ENCODE data around the gene PLCB2. TPM values are rescaled to one million over a fixed set of nuclear protein-coding genes. Genes with fewer than 3 reads are reported as not detected.

Gene PLCB2
- total and polyA plus RNA-seq, 7 donors = 0.73 to 4.6 (median 2.0) TPM

DNA sequence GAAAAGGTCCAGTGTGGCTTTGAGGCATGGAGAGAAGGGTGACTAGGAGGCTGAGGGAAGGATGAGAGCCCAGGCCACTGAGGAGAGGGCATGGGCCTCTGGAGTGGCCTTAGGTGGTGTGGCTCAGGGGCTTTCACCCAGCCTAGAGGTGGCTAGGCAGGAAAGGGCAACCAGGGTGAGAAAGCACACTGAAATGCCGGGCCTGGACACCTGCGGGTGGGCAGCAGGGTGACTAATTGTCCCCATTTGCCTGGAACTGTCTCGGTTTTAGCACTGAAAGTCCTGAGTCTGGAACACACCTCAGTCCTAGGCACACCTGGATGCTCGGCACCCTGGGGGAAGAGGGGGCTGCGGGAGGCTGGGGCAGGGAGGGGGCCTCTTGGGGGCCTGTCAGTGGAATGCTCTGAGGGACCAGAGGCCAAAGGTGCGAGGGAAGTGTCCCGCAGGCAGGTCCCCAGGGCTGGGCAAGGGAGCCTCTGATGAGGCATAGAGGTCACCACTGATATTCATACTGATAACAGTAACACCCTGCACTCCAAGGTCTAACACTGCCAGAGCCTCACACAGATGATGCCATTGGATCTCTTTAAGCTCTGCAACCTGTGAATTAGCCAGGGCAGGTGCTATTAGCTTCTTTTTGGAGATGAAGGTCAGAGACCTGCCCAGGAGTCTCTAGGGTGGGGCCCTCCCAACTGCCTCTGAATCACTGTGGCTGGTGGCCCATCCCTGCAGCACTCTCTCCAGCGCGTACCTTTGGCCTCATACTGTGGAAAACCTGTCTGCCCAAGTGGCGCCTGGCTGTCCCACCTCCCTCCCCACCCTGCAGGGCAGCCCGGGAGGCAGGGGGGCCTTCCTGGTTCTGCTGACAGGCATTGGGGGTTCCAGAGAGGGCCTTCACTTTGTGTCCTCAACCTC, 40.1 kb upstream of the PLCB2 start:
- WGBS, 3 donors = 91 to 93% (median 92%) methylated on average over 11 of the region's 11 CpGs
- intact Hi-C loops (cut with DNase I) = no loop called here
- Histone ChIP-seq H3K36me3 (ENCODE audit: insufficient read depth in 1 of 2, low read depth in 1 of 2) (no peaks in the 10 kb centered on the region), H3K9me3 (no peaks in the 10 kb centered on the region), H3K4me3 (no peak overlapping the region), H3K4me1 (peaks cover 9% of the 10 kb centered on the region), H3K27me3 (ENCODE audit: insufficient read depth in 3 of 3, low read length in 2 of 3) (no peaks in the 10 kb centered on the region), H3K27ac (no peak overlapping the region)
- peak in 1 of 2 donors; percentile 23 for DNase-seq
- no peak for ATAC-seq
- TF ChIP-seq, protein P1, sequence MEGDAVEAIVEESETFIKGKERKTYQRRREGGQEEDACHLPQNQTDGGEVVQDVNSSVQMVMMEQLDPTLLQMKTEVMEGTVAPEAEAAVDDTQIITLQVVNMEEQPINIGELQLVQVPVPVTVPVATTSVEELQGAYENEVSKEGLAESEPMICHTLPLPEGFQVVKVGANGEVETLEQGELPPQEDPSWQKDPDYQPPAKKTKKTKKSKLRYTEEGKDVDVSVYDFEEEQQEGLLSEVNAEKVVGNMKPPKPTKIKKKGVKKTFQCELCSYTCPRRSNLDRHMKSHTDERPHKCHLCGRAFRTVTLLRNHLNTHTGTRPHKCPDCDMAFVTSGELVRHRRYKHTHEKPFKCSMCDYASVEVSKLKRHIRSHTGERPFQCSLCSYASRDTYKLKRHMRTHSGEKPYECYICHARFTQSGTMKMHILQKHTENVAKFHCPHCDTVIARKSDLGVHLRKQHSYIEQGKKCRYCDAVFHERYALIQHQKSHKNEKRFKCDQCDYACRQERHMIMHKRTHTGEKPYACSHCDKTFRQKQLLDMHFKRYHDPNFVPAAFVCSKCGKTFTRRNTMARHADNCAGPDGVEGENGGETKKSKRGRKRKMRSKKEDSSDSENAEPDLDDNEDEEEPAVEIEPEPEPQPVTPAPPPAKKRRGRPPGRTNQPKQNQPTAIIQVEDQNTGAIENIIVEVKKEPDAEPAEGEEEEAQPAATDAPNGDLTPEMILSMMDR (IDR thresholded peaks at IDR 0.05) = no peak

DNA sequence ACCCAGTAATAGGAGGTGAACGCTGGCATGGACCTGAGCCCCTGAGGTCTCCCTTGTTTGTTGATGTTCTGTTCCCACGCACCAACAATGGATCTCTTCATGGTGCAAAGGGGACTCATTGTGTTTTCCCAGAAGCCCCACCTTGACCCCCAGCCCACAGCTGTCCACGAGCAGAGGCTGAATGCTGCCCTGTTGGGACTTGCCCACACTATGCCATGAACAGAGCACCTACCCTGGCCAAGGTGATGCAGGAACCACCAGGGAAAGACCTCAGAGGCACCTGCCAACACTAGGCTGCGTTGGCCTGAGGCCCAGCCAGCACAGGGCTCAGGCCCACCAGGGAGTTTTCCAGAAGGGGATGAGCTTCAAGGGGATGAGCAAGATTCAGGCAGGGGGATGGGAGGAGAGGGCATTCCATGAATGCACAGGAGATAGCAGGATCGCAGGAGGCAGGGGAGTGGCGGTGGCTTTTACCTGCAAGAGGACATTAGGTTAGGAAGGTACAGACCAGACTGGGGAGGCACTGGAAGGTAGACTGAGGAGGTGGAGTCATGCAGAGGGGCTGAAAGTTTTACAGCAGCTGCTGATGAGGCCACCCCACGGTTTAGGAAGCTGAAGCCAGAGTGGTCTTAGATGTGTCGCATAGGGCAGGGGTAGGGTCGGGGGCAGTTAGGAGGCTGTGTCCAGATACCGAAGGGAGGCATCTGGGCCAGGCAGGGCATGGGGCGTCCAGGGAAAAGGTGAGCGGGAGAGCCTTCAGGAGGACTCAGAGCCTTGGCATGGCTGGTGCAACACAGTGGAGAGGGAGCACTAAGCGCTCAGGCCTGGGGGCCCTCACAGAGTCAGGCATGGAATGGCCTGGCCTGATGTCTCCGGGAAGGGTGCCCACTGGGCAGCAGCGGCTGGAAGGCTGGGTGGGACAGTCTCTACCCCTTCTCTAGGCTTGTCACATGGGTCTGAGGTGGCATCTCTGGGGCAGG, 39.1 kb upstream of the PLCB2 start:
- Histone ChIP-seq H3K36me3 (ENCODE audit: insufficient read depth in 1 of 2, low read depth in 1 of 2) (no peaks in the 10 kb centered on the region), H3K4me3 (no peak overlapping the region), H3K9me3 (no peaks in the 10 kb centered on the region), H3K27ac (no peak overlapping the region), H3K4me1 (peaks cover 17% of the 10 kb centered on the region), H3K27me3 (ENCODE audit: insufficient read depth in 3 of 3, low read length in 2 of 3) (no peaks in the 10 kb centered on the region)
- intact Hi-C loops (cut with DNase I) = no loop called here
- ATAC-seq = no peak
- peak in 1 of 2 donors; percentile 42 for DNase-seq
- TF ChIP-seq, protein P1 (IDR thresholded peaks at IDR 0.05) = no peak
- 80 to 86% (median 85%) methylated on average over 15 of the region's 15 CpGs for WGBS, 3 donors

DNA sequence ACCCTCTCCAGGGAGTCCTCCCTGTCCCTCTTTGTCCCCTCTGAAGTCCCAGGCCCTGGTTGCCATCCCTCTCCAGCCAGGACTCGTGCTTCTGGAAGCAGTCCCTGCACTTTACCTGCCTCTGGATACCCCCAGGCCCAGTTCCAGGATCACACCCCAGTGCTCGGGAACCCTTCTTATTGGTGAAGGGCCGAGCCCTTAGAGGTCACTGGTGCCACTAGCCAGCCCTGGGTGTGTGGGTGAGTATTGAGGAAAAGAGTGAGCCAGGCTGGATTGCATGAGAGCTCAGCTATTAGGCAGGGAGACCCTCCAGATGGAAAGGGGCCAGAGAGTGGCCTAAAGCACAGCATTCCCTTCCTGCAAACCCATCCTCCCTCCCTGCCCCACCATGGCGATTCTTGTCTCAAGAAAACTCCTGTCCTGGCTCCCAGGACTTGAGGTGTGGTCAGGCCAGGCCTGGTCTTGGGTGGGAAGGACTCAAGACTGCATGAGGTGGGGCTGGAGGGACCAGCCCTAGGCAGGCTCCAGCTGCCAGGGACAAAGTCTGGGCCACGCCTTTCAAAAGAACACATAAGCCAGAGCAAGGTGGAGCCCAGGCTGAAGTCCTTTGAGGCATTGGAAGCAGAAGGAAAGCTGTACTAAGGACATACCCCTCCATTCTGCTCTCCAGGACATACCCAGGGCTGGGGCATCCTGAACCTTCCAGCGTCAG, 38.3 kb upstream of the PLCB2 start:
- DNase-seq (peak in 1 of 2 donors; percentile 37), ATAC-seq (no peak)
- H3K9me3 ChIP-seq = no peaks in the 10 kb centered on the region
- 91 to 94% (median 94%) methylated on average over 5 to 6 of the region's 6 CpGs for WGBS, 3 donors
- H3K4me3 ChIP-seq = no peak overlapping the region
- intact Hi-C loops (cut with DNase I) = no loop called here
- no peaks in the 10 kb centered on the region for H3K27me3 ChIP-seq (ENCODE audit: insufficient read depth in 3 of 3, low read length in 2 of 3)
- TF ChIP-seq, protein P1 (IDR thresholded peaks at IDR 0.05) = no peak
- peaks cover 26% of the 10 kb centered on the region for H3K4me1 ChIP-seq
- no peak overlapping the region for H3K27ac ChIP-seq
- H3K36me3 ChIP-seq (ENCODE audit: insufficient read depth in 1 of 2, low read depth in 1 of 2) = no peaks in the 10 kb centered on the region

DNA sequence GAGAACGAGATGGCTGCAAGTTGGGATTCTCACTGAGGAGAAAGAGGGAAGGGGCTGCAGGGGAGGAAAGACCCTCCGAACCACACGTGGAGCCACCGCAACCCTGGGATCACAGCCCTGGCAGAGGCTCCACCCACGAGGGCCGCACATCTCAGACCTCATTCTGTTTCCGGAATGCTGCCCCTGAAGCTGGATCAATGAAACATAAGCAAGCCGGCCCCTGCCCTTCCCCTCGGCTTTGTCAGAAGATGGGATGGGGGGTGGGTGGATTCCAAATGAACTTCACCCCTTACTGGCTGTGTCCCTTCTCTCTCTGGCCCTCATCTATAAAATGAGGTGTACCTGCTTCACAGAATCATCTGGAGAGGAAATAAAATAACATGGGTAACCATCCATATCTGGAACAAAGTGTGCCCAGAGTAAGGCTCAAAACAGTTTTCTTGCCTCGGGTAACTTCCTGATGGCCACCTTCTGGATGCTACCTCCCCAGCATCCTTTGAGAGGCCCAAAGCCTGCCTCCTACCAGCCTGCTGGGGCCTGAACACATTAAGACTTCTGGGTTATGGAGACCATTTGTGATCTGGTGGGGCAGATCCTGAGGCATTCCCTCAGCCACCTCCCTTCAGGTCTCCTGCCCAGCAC, 37.6 kb upstream of the PLCB2 start:
- WGBS, 3 donors = 73 to 79% (median 74%) methylated on average over 10 of the region's 10 CpGs
- intact Hi-C loops (cut with DNase I) = no loop called here
- Histone ChIP-seq H3K27me3 (ENCODE audit: insufficient read depth in 3 of 3, low read length in 2 of 3) (no peaks in the 10 kb centered on the region), H3K9me3 (no peaks in the 10 kb centered on the region), H3K4me1 (peaks cover 31% of the 10 kb centered on the region), H3K27ac (no peak overlapping the region), H3K4me3 (no peak overlapping the region), H3K36me3 (ENCODE audit: insufficient read depth in 1 of 2, low read depth in 1 of 2) (no peaks in the 10 kb centered on the region)
- TF ChIP-seq, protein P1 (IDR thresholded peaks at IDR 0.05) = no peak
- ATAC-seq (no peak), DNase-seq (peak in 1 of 2 donors; percentile 28)
